Pulmonary artery endothelial cell (primary cell): ENCODE data around the gene RBM38. TPM values are rescaled to one million over a fixed set of nuclear protein-coding genes. Genes with fewer than 3 reads are reported as not detected.

Experiments
- DNase-seq: peaks from one replicate; pipeline ENCODE4 v3.0.0-alpha.2; 2011; ENCODE audit warnings: low read depth, low spot score
- total RNA-seq: library from RNA; depleted of rRNA; stranded (reverse); fragments of >200 nt; gene quantifications from 2 replicates; pipeline ENCODE4 v1.2.3, GENCODE V29; 2014

RBM38 gene
- total RNA-seq, 1 donor from 2014 or later = 18.2 TPM

DNA sequence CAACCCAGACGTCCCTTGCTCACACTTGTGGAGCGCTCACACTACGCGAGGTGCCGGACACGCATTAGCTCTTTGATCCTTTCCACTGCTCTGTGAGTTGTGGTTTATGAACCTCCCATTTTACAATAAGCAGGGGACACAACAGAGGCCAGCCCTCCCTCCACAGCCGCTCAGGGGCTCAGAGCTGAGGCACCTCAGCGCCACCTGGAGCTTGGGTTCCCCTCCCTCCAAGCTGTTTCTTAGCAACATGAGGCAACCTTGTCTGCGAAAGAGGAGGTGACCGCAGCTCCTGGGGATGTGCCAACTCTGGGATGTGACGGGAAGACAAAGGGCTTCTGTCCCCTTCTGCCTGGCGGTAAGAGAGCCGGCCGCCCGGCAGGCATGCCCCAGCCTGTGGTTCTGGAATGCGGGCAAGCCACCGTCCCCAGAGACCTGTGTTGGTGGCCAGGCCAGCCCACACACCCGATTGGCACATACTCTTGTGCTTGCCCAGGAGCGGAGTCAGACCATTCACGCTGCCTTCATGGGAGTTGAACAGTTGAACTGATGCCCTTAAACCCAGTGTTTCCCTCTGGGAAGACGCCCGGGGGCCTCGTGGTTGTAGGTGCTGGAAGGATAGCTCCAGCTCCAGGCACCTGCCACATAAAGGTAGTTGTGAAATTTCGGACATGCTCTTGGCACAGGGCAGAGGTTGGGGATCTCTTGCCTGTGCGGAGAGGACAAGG lies 44.5 kb downstream of the RBM38 start:
- no peak for DNase-seq

- DNase-seq = no peak
Measured at GRCh38 chr20:57436223-57436545, 45.0 kb downstream of the RBM38 start.

DNA sequence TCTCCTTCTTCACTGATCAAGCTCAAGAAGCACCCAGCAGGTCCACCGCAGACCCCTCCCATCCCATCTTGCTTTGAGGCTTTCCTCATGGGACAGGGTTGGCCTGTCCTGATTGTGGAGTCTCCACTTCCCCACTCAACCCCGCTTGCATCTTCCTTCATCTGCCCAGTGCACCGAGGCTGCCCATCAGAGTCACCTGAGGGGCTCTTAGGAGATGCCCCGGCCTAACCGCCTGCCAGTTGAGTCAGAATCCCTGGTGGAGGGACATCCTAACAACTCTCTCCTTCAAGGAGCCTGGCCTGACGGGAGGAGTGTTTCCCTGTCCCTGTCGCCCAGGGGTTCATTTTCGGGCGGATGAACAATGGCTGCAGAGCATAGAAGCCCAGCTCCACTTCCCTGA lies 46.1 kb downstream of the RBM38 start:
- no peak for DNase-seq

DNA sequence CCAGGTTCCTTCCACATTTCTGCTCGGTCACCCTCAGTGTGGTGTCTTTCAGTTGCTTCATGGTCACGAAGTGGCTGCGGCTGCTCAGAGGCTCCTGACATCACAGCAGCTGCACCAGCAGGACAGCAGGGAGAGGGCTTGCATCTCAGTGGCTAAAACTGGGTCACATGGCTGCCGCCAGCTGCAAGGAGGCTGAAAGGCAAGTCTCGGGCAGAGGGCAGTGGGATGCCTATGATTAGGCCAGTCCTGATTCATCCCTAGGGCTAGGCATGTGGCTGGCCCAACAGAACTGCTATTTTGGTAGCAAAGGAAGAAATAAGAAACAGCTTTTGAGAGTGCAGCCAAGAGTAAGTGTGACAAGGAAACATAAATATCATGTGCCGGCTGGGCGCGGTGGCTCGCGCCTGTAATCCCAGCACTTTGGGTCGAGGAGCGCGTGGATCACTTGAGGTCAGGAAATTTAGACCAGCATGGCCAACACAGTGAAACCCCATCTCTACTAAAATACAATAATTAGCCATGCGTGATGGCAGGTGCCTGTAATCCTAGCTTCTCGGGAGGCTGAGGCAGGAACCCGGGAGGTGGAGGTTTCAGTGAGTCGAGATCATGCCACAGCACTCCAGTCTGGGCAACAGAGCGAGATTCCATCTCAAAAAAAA lies 46.6 kb downstream of the RBM38 start:
- DNase-seq = no peak

DNA sequence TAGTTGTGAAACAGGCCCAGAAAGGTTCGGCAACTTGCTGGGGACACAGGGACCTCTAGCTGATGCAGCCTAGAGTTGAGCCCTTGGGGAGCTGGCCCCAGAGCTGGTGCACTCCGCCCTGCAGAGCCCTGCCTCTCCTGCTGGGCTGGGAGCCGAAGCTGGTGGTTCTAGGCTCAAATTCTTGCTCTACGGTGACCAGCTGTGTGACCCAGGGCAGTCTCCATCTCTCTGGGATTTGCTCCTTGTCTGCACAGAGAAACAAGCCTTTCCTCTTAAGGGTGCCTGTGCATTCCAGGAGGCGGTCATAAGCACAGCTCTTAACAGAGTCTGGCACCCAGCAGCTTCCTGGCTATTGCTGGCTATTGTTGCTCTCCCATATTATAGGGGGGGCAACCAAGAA lies 47.4 kb downstream of the RBM38 start:
- no peak for DNase-seq

- DNase-seq = no peak
Measured at GRCh38 chr20:57439432-57439831, 48.2 kb downstream of the RBM38 start.

DNA sequence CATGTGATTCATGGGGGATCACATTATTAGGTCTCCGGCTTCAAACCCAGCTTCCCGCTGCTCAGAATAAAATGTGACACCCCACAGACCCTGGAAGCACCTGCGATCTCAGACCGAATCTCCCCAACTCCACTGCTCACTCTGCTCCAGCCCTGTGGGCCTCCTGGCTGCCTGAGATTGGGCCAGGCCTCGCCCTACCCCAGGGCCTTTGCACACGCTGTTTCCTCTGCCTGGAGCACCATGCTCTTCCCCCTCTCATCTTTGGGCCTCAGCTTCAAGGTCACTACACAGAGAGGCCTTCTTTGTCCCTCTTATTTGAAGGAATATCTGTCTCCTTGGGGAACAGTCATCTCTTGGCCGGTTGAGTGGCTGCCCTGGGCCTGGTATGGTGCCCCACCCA lies 48.8 kb downstream of the RBM38 start:
- DNase-seq = no peak

GRCh38 chr20:57440678-57441509 lies 49.7 kb downstream of the RBM38 start:
- no peak for DNase-seq

DNA sequence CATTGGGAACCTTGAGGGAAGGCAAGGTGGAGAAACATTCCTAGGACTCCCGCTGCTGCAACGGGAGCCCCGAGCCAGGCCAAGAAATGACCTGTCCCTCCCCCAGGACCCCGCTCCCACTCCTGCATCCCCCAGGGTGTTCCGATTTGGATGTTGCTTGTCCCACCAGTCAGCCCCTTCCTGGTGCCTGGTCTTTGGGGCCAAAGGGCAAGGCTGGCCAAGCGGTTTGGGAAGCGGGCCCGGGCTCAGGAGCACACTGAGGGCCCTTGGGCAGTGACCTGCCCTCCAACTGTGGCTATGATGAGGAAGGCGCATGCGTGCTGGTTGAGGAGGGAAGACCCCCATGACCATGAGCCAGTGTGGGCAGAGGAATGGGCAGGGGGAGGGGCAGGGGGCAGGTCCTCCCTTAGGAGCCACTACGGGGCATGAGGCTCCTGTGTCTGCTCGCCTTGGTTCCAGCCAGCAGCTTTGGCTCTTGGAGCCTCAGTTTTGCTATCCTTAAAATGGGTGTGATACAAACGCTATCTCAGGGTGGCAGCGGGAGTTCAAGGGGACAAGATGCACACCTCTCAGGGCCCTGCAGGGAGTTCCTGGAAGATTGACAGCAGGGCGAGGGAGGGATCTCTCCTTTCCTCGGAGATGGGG lies 50.4 kb downstream of the RBM38 start:
- DNase-seq = no peak

- no peak for DNase-seq
Measured at GRCh38 chr20:57442158-57442887, 51.1 kb downstream of the RBM38 start.

- DNase-seq = no peak
Measured at GRCh38 chr20:57442888-57443239, 51.7 kb downstream of the RBM38 start.

- no peak for DNase-seq
Measured at GRCh38 chr20:57443349-57444265, 52.4 kb downstream of the RBM38 start.

DNA sequence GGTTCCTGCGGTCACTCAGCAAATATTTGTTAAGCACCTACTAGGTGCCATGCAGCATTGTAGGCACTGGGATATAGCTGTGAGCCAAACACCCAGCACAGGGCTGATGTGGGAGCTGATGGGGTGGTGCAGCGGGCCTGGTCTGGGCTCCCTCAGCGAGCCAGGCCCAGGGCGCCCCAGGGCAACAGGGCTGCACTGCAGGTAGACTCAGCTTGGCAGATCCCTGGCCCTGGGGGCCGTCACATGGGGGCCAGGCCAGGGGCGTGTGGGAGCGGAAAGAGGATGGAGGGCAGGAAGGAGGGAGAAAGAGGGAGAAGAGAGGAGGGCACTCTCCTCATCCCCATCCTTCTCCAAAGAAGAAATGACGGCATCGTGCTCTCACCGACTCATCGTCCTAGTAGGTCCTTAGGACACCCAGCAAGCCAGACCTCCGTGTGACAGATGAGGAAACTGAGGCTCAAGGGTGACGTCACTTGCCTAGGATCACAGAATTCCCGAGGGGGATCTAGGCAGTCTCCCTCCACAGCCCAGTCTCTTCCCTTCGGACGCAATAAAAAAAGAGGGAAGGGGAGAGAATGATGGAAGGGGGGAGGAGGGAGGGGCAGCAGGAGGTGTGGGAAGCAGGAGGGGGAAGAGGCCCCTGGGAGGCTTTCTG lies 53.3 kb downstream of the RBM38 start:
- no peak for DNase-seq

DNA sequence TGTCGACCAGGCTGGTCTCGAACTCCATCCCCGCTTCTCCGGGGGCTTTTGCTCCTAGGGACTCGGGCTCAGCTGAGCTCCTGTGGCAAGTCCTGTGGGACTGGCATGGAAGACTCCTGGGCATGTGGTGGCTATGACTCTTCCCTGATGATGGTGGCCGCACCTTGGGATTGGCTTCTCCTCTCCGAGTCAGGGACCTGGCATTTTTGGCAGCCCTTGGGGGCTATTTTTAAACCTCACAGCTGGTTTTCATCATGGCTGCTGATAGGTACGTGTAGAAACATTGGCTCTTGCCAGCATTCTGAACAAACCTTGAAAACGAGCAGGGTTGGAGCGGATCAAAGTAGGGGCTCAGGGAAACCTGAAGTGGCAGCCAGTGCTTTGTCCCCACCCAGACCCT lies 54.1 kb downstream of the RBM38 start:
- DNase-seq = no peak

DNA sequence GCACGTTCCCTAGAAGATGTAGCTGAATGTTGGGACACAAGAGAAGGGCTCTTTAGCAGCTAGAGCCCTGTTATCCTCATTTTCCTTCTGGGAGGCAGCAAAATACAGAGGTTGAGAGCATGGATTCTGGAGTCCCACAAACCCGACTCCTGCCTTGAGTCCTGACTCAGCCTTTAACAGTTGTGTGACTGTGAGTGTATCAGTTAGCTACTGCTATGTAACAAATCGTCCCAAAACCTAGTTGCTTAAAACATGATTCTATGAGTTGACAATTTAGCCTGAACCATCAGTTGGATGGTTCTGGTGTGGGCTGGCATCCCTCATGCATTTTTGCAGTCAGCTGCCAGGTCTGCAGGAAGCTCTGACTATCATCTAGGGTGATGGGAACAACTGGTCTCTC lies 54.6 kb downstream of the RBM38 start:
- DNase-seq = no peak

GRCh38 chr20:57448764-57449354 lies 57.7 kb downstream of the RBM38 start:
- no peak for DNase-seq

DNA sequence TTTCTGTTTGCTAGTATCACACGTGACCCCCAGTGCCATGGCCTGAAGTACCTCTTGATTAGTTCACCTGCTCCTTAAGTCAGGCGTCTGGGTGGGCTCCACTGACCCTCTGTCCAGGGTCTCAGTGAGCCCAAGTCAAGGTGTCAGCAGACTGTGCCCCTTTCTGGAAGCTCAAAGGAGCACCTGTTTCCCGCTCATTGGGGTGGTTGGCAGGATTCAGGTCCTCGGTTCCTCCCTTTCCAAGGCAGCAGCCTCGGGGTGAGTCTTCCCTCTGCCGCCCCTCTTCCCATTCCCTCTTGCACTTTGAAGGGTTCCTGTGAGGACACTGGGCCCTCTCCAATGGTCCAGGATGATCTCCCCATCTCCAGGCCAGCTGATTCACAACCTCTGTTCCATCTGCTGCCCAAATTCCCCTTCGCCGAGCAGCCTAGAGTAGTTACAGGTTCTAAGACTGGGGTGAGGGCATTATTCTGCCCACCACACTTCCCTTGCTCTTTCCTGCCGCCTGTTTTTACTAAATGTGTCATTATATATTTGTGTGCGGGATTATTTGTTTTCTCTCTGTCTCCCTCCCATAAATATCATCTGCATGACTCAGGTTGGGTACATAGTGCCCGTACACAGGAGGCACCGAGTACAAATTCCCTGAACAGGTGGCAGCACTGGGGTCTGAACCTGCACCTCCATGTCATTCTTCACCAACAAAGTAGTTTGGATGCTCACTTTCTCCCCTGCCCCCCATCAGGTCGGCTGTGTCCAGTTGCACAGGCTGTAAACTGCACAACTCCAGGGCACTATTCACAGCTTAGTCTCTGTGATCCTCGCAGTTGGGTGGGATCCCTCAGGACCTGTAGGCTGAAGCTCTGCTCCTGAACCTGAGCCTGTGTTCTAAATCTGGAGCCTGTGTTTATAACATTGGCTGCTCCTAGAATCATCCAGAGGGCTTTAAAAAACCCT lies 58.5 kb downstream of the RBM38 start:
- DNase-seq = no peak

DNA sequence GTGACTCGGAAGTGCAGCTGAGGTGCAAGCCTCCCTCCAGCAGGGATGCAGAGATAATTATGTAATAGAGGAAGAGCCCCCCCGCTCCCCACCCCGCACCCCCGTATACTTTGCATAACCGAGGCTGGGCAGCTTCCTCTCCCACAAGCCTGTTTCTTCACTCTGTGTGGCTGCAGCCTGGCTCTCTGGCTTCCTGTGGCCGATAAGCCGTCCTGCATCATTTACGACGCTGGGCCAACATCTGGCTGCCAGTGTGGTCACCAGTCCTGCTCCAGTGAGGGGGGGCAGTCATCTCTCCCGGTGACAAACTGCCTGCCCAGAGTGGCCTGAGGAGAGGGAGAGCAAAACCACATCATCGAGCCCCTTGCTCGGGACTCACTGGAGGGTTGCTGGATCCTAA lies 59.2 kb downstream of the RBM38 start:
- no peak for DNase-seq
